CD4-positive, alpha-beta T cell treated with Interleukin-4 for 1 hour (primary cell): Measurements from ENCODE around the gene PRR14.
A peak's percentile ranks its signal among the peaks of the same experiment; 100 is the strongest.
"Not testable (repeated sequence)": the region's sequence is repeated elsewhere in the genome, so short reads cannot be mapped to it uniquely, and the experiment has no call there.

Experiments used
- DNase-seq, 2 donors: peaks; one replicate each; pipeline ENCODE4 v3.0.0-alpha.2; 2020 to 2022

Gene PRR14

GRCh38 chr16:30696646-30697045 lies 45.9 kb downstream of the PRR14 start:
- not testable (repeated sequence) for DNase-seq

GRCh38 chr16:30697264-30698138 lies 46.7 kb downstream of the PRR14 start:
- no peak for DNase-seq

- DNase-seq: peak; percentile 99
Observed at GRCh38 chr16:30698139-30698815, 47.5 kb downstream of the PRR14 start.

- DNase-seq: peak; percentile 84 to 87
Observed at GRCh38 chr16:30698816-30699614, 48.3 kb downstream of the PRR14 start, which contains the start of gene SRCAP. TSS of gene SRCAP (plus strand) at chr16:30699171. CDS start at chr16:30700825, 1,654 bp downstream.

- no peak for DNase-seq
Observed at GRCh38 chr16:30699615-30700099, 48.9 kb downstream of the PRR14 start.

- no peak for DNase-seq
Observed at GRCh38 chr16:30700491-30700890, 49.7 kb downstream of the PRR14 start.

- DNase-seq: no peak
Observed at GRCh38 chr16:30700971-30701370, 50.2 kb downstream of the PRR14 start.

GRCh38 chr16:30703071-30703470 lies 52.3 kb downstream of the PRR14 start:
- not testable (repeated sequence) for DNase-seq

- DNase-seq: no peak
Observed at GRCh38 chr16:30703971-30704370, 53.2 kb downstream of the PRR14 start.
